Immature natural killer cell (primary cell): ENCODE measurements around the gene OSBPL8. TPM values are rescaled to one million over a fixed set of nuclear protein-coding genes. Genes with fewer than 3 reads are reported as not detected.

Experiments
- DNase-seq, 3 donors: peaks; one replicate each; pipeline ENCODE4 v3.0.0; 2022; ENCODE audit warnings: mixed read lengths in 1 of 3
- H3K27ac Mint-ChIP-seq, 6 donors: one replicate each; pipeline ENCODE4 v1.8.0; 2020; ENCODE audit warnings: mixed read lengths in 6 of 6, mild to moderate bottlenecking in 5 of 6, inconsistent platforms in 4 of 6, moderate library complexity in 3 of 6
- H3K27me3 Mint-ChIP-seq, 3 donors: one replicate each; pipeline ENCODE4 v1.8.0; 2020 to 2021; ENCODE audit warnings: low read depth in 3 of 3, mild to moderate bottlenecking in 3 of 3, mixed read lengths in 3 of 3, moderate library complexity in 3 of 3, inconsistent platforms in 1 of 3
- H3K36me3 Mint-ChIP-seq, 3 donors: one replicate each; pipeline ENCODE4 v1.8.0; 2020; ENCODE audit warnings: mixed read lengths in 3 of 3, inconsistent platforms in 2 of 3, mild to moderate bottlenecking in 2 of 3
- H3K4me1 Mint-ChIP-seq, 2 donors: one replicate each; pipeline ENCODE4 v1.8.0; 2020; ENCODE audit warnings: inconsistent platforms in 2 of 2, mild to moderate bottlenecking in 2 of 2, mixed read lengths in 2 of 2, moderate library complexity in 1 of 2
- H3K4me3 Mint-ChIP-seq, 5 donors: one replicate each; pipeline ENCODE4 v1.8.0; 2020; ENCODE audit warnings: mild to moderate bottlenecking in 5 of 5, mixed read lengths in 5 of 5, inconsistent platforms in 3 of 5, moderate library complexity in 3 of 5
- H3K9me3 Mint-ChIP-seq, 6 donors: one replicate each; pipeline ENCODE4 v1.8.0; 2020; ENCODE audit warnings: mild to moderate bottlenecking in 6 of 6, mixed read lengths in 6 of 6, inconsistent platforms in 4 of 6, moderate library complexity in 3 of 6
- polyA plus RNA-seq, 3 donors: library from polyadenylated mRNA; unstranded; fragments of 300-500 nt; fragmentation: Illumina TruSeq; gene quantifications; one replicate each; pipeline ENCODE4 v1.2.3, GENCODE V29; 2021

The OSBPL8 gene
- polyA plus RNA-seq, 3 donors from 2014 or later, result 109 to 161 (median 140) TPM

DNA sequence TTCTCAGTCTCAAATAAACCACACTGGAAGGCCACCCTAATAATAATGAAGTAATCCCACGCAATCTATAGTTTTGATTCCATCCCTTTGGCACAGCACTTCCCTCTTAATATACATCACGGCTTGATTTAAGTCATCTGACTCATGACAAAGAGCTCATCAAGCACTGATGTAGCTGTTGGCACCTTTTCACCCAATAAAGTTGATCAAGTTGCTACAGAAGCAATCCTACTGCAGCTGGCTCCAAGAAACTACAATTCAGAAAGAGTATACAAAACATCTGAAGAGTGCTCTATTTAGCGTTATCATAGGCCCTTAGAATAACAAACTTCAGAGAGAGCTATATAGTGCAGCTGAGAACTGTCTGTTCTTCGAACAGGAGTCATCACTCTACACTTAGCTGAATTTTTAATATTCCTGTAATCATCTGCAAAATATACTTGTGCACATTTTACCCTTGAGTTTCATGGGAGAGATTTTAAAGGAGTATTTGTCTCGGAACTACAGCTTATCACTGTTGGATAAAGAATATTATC, 94.9 kb downstream of the OSBPL8 start:
- Mint-ChIP-seq H3K27me3 (peaks cover 0 to under 1% (median 0%) of the 10 kb centered on the region in 3 donors), H3K9me3 (no peaks in the 10 kb centered on the region), H3K36me3 (no peaks in the 10 kb centered on the region), H3K4me1 (peaks cover 30 to 35% of the 10 kb centered on the region in 2 donors), H3K4me3 (no peak overlapping the region), H3K27ac (no peak overlapping the region)
- DNase-seq, result no peak

DNA sequence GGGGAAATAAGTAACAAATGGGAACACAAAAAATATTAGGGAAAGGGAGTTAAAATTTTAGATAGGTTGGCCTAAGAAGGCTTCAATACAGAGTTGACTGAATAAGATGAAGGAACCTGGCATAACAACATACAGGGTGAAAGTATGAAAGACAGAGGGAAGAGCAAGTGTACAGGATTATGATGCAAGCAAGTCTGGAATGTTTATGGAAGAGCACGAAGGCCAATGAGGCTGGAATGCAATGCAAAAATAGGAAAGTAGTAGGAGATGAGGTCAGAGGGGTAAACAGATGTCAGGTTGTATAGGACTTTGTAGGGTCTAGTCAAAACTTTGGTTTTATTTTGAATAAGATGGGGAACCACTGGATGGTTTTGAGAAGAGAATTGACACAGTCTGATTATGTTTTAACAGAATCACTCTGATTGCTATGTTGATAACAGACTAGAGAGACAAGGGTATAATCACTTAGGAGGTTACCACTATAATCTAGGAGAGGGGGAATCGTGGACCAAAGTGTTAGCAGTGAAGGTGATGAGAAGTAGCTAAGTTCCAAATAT, 96.8 kb downstream of the OSBPL8 start:
- Mint-ChIP-seq H3K27me3 (peaks cover 0 to 2% (median 0%) of the 10 kb centered on the region in 3 donors), H3K36me3 (no peaks in the 10 kb centered on the region), H3K4me1 (peaks cover 27 to 43% of the 10 kb centered on the region in 2 donors), H3K4me3 (no peak overlapping the region), H3K9me3 (no peaks in the 10 kb centered on the region), H3K27ac (peak overlapping the region in 2 of 6 donors; percentile 42 to 63)
- DNase-seq, result no peak

DNA sequence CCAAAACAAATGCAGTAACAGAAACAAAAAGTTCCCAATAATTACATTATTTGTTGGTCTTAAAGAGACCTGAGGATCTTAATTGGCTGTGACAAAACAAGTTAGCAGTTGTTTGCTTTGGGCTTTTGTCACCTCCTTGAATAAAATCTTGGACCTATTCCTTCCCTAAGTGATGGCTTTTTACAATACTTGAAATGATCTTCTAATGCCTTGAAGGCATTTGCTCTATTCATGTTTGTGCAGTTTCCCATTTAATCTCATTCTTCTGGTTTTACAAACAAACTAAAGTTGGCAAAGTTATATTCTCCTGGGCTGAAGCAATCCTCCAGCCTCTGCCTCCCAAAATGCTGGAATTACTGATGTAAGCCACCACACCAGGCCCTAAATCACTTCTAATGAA, 98.8 kb downstream of the OSBPL8 start:
- peaks cover 0 to 2% (median 0%) of the 10 kb centered on the region in 3 donors for H3K27me3 Mint-ChIP-seq
- no peak overlapping the region for H3K4me3 Mint-ChIP-seq
- no peaks in the 10 kb centered on the region for H3K36me3 Mint-ChIP-seq
- no peak for DNase-seq
- H3K4me1 Mint-ChIP-seq, result peaks cover 24 to 53% of the 10 kb centered on the region in 2 donors
- peak overlapping the region in 4 of 6 donors; percentile 6 to 40 (median 18) for H3K27ac Mint-ChIP-seq
- no peaks in the 10 kb centered on the region for H3K9me3 Mint-ChIP-seq

DNA sequence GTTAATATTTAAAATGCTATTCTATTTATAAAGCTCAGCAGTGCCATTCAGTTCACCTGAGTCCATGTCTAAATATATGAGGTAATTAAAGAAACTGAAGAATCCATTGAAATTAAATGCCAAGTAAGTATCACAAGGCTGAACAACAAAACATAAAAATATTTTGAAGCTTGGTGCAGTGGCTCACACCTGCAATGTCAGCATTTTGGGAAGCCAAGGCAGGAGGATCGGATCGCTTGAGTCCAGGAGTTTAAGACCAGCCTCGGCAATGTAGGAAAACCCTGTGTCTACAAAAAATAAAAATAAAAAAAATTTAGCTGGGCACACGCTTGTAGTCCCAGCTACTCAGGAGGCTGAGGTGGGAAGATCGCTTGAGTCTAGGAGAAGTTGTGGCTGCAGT, 101.8 kb downstream of the OSBPL8 start:
- no peak overlapping the region for H3K4me3 Mint-ChIP-seq
- no peak for DNase-seq
- H3K9me3 Mint-ChIP-seq, result no peaks in the 10 kb centered on the region
- H3K27ac Mint-ChIP-seq, result no peak overlapping the region
- peaks cover 0 to 2% (median 0%) of the 10 kb centered on the region in 3 donors for H3K27me3 Mint-ChIP-seq
- peaks cover 17 to 61% of the 10 kb centered on the region in 2 donors for H3K4me1 Mint-ChIP-seq
- H3K36me3 Mint-ChIP-seq, result no peaks in the 10 kb centered on the region

DNA sequence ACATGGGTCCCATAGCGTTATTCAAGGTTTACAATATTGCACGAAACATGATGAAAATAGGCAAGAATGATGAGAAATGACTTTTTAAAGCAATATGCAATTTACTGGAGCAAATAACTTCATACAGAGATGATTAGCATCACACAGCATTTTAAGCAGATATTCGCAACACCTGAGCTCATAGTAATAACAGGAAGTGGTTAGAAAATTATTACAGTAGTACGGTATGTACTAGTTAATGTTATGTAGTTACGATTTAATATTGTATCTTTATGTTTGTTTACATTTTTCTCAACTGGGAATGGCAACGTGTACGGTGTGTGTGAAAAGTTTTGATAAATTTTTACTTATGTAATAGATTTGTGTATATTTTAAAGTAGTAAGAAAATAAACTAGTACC, 102.6 kb downstream of the OSBPL8 start:
- Mint-ChIP-seq H3K4me3 (no peak overlapping the region), H3K27me3 (peaks cover 0 to 2% (median 0%) of the 10 kb centered on the region in 3 donors), H3K27ac (peak overlapping the region in 2 of 6 donors; percentile 7 to 53), H3K36me3 (peaks cover 0 to 4% (median 0%) of the 10 kb centered on the region in 3 donors), H3K9me3 (no peaks in the 10 kb centered on the region), H3K4me1 (peaks cover 12 to 61% of the 10 kb centered on the region in 2 donors)
- DNase-seq, result no peak

DNA sequence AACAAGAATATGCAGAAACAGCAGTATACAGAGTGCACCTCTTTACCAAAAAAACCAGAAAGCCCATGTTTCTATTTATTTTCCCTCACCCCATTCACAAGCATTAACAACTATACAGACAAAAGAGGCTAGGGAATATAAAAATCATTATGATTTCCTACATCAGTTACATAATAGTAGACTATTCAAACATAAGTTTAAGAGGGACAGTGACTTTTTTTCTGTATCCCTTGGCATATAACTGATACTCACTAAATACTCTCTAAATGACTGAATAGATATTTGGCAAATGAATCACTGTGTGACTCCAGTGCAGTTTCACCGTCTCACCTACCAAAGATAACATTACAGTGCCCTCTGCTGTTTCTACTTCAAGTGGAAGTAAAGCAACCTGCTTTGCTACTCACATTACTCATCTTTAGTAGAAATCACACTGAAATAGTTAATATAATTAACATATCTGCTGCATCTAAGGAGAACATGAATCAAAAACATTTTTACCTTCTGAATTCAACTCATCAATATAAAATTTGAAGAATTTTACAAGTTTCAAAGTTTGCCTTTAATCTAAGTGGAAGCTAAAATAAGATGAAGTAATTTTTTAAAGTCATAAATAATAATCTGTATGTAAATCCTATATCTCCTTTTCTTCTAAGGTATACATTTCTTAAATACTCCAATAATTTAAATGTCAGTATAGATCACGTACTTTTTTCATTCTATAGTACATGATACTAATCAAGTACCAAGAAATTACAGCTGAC, 103.8 kb downstream of the OSBPL8 start:
- H3K27ac Mint-ChIP-seq, result peak overlapping the region in 1 of 6 donors; percentile 50
- H3K36me3 Mint-ChIP-seq, result peaks cover 0 to 4% (median under 1%) of the 10 kb centered on the region in 3 donors
- H3K4me1 Mint-ChIP-seq, result peaks cover 8 to 53% of the 10 kb centered on the region in 2 donors
- peaks cover 0 to 2% (median 0%) of the 10 kb centered on the region in 3 donors for H3K27me3 Mint-ChIP-seq
- DNase-seq, result peak in 2 of 3 donors; percentile 25 to 27
- H3K4me3 Mint-ChIP-seq, result no peak overlapping the region
- H3K9me3 Mint-ChIP-seq, result no peaks in the 10 kb centered on the region

DNA sequence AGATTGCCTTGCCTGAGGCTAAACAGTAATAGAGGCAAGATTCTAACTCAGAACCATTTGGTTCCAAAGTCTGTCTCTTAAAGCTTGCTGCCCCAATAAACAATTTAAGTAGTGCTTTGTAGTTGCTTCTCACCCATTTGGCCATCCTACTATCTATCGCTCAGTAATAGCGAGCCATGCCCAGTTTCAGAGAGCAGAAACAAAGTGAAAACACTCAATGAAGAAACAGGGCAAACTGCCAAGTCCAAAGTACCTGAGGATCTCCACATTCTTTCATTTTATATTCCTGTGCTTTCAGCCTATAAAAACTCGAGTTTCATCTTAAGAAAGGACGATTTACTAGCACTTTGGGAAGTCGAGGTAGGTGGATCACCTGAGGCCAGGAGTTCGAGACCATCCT, 108.0 kb downstream of the OSBPL8 start:
- Mint-ChIP-seq H3K27me3 (no peaks in the 10 kb centered on the region), H3K4me3 (no peak overlapping the region), H3K9me3 (no peaks in the 10 kb centered on the region), H3K36me3 (peaks cover 4 to 15% (median 6%) of the 10 kb centered on the region in 3 donors), H3K27ac (no peak overlapping the region), H3K4me1 (peaks cover 5 to 54% of the 10 kb centered on the region in 2 donors)
- DNase-seq, result no peak

DNA sequence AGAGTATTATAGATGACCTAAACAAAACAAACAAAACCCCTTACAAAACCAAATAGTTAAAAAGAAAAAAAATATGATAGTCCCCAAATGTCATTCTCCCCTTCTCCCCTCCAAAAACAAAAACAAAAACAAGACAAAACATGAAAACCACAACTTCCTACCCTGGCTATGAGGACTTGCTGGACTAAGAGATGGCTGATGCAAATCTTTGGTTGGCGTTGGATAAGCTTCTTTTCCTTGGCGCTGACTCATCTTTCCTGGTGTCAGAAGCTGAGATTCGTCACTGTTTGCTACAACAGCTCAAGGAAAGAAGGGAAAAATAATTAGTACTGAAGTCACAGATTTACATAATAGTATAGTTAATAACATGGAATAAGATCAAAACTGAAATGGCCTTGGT, 108.9 kb downstream of the OSBPL8 start:
- H3K27ac Mint-ChIP-seq, result peak overlapping the region in 2 of 6 donors; percentile 58 to 59
- peaks cover 4 to 15% (median 6%) of the 10 kb centered on the region in 3 donors for H3K36me3 Mint-ChIP-seq
- no peaks in the 10 kb centered on the region for H3K9me3 Mint-ChIP-seq
- H3K27me3 Mint-ChIP-seq, result no peaks in the 10 kb centered on the region
- DNase-seq, result no peak
- peaks cover 6 to 54% of the 10 kb centered on the region in 2 donors for H3K4me1 Mint-ChIP-seq
- no peak overlapping the region for H3K4me3 Mint-ChIP-seq

DNA sequence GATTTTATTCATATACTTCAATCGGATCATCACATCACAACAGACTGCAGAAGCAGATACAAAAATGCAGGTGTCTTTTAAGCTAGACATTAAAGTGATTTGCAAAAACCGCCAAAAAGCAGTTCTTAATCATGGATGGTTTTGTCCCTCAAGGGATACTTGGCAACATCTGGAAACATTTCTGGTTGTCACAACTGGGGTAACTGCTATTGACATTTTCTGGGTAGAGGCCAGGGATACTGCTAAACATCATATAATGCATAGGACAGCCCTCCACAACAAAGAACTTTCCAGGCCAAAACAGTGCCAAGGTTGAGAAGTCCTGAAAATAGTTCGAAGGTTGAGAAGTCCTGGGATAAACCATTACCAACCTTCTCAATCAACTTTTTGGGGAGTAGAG, 109.6 kb downstream of the OSBPL8 start:
- Mint-ChIP-seq H3K36me3 (peaks cover 4 to 15% (median 6%) of the 10 kb centered on the region in 3 donors), H3K9me3 (no peaks in the 10 kb centered on the region), H3K4me3 (no peak overlapping the region), H3K27ac (peak overlapping the region in 1 of 6 donors; percentile 62), H3K27me3 (no peaks in the 10 kb centered on the region), H3K4me1 (peaks cover 11 to 56% of the 10 kb centered on the region in 2 donors)
- no peak for DNase-seq

DNA sequence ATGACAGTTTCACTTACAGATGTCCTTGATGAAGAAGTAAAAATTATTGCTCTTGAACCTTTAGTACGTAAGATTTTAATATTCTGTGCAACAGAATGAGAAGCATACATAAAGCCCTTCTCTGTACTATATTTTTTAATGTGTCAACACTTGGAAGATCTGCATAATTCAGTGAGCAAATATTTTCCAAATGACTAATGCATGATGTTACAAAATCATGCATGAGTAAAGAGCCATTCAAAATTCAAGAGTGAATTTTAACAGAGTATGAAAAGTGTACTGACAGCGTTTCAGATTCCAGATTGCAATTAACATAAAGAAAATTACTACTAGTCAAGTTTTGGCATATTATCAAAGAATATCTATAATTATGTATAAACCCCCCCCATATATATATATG, 110.0 kb downstream of the OSBPL8 start:
- H3K36me3 Mint-ChIP-seq, result peaks cover 4 to 15% (median 6%) of the 10 kb centered on the region in 3 donors
- DNase-seq, result no peak
- H3K4me1 Mint-ChIP-seq, result peaks cover 13 to 60% of the 10 kb centered on the region in 2 donors
- peak overlapping the region in 1 of 6 donors; percentile 62 for H3K27ac Mint-ChIP-seq
- H3K27me3 Mint-ChIP-seq, result no peaks in the 10 kb centered on the region
- H3K4me3 Mint-ChIP-seq, result no peak overlapping the region
- H3K9me3 Mint-ChIP-seq, result no peaks in the 10 kb centered on the region

DNA sequence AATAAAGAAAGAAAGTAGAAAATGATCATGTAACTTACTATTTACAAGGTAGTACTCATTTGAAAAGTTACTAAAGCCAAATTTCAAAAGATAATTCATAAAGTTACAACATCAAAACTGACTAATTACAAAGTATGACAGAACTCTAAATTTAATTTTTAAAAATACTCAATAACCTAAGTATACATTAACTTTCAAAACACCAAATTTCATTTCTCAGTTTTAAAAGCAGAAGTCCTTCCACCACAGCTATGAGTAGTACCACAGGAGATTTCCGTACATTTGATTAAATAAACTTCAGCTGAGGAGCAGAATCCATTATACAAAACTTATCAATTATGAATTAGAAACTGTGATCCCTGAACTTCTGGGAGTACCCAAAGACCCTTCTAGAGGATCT, 110.6 kb downstream of the OSBPL8 start:
- H3K27me3 Mint-ChIP-seq, result no peaks in the 10 kb centered on the region
- DNase-seq, result no peak
- H3K4me3 Mint-ChIP-seq, result no peak overlapping the region
- peaks cover 4 to 15% (median 6%) of the 10 kb centered on the region in 3 donors for H3K36me3 Mint-ChIP-seq
- H3K27ac Mint-ChIP-seq, result no peak overlapping the region
- H3K9me3 Mint-ChIP-seq, result no peaks in the 10 kb centered on the region
- H3K4me1 Mint-ChIP-seq, result peaks cover 17 to 66% of the 10 kb centered on the region in 2 donors

DNA sequence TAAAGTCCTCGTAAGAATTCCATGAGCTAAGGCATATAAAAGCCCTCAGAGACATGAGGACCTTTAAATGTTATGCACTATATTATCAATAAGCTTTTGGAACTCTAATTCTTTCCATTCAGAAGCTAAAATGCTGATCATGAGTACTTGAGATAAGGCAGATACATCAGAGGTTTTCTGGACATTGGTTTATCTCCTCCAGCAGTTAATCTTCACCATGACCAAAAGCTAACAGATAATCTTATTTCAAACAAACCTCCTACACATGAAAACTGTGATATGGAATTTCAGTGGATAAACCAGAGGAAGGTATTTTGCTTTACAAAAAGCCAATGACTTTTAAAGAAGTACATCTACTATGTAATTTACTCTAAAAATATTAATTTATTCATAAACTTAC, 113.5 kb downstream of the OSBPL8 start:
- Mint-ChIP-seq H3K36me3 (peaks cover 2 to 15% (median 4%) of the 10 kb centered on the region in 3 donors), H3K27ac (no peak overlapping the region), H3K27me3 (no peaks in the 10 kb centered on the region), H3K9me3 (no peaks in the 10 kb centered on the region), H3K4me1 (peaks cover 19 to 78% of the 10 kb centered on the region in 2 donors), H3K4me3 (no peak overlapping the region)
- DNase-seq, result no peak

DNA sequence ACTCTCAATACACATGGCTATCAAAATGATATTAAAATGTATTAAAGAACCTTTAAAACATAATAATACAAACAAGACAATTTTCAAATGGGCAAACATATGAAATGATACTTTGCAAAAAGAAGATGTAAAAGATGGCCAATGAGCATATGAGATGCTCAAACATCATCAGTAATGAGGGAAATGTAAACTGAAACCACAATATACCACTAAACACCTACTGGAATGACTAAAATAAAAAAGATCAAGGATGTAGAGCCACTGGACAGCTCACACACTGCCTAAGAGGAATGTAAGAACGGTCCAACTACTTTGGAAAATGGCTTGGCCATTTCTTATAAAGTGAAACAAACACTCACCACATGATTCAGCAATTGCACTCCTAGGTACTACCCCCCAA, 114.1 kb downstream of the OSBPL8 start:
- Mint-ChIP-seq H3K36me3 (peaks cover 2 to 12% (median 4%) of the 10 kb centered on the region in 3 donors), H3K9me3 (no peaks in the 10 kb centered on the region), H3K27me3 (no peaks in the 10 kb centered on the region), H3K27ac (no peak overlapping the region), H3K4me1 (peaks cover 18 to 79% of the 10 kb centered on the region in 2 donors), H3K4me3 (no peak overlapping the region)
- no peak for DNase-seq

DNA sequence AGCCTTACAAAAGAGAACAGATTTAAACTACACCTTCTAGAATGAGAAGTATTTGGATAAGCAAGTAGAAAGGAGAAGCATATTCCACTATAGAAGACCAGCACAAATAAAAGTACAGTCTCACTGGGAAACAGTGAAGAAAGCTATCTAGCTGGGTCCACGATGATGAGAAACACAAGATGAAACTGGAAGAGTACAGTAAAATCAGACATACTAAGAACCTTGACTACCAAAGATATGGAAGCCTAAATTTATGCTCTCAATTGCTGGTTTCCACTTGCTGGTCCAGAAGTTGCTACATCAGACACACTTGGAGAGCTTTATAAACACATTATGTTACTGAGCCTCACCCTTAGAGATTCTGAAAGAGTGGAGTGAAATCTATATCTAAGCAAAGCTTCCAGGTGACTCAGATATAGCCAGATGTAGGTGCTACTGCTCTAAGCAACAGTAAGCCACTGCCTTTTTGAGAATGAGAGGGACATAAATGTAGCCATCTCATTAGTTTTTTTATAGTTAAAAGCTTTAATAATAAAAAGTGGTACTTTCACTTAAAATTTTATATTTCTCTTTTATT, 115.1 kb downstream of the OSBPL8 start:
- H3K27me3 Mint-ChIP-seq, result no peaks in the 10 kb centered on the region
- H3K9me3 Mint-ChIP-seq, result no peaks in the 10 kb centered on the region
- peak overlapping the region in 1 of 6 donors; percentile 2 for H3K27ac Mint-ChIP-seq
- H3K36me3 Mint-ChIP-seq, result peaks cover 0 to 5% (median 2%) of the 10 kb centered on the region in 3 donors
- H3K4me1 Mint-ChIP-seq, result peaks cover 19 to 75% of the 10 kb centered on the region in 2 donors
- H3K4me3 Mint-ChIP-seq, result no peak overlapping the region
- DNase-seq, result no peak
